Right renal pelvis (tissue), 4 donors: ENCODE data around the gene POM121C. TPM values are rescaled to one million over a fixed set of nuclear protein-coding genes. Genes with fewer than 3 reads are reported as not detected.
"Not testable (repeated sequence)": the region's sequence is repeated elsewhere in the genome, so short reads cannot be mapped to it uniquely, and the experiment has no call there.

Source experiments
- DNase-seq, 4 donors: peaks; one replicate each; pipeline ENCODE4 v3.0.0-alpha.2; 2013; ENCODE audit warnings: low read depth in 4 of 4, low spot score in 3 of 4, missing footprints in 1 of 4
- polyA plus RNA-seq, 4 donors: library from polyadenylated mRNA; unstranded; fragments of 120-200 nt; gene quantifications; one replicate each; pipeline ENCODE4 v1.2.1, GENCODE V29; 2013; ENCODE audit not compliant: insufficient read length in 4 of 4

Gene POM121C
- polyA plus RNA-seq = 10 to 100 TPM; 48.6 to 68.6 (median 53.7) TPM

GRCh38 chr7:75485979-75486643 lies at the start of gene POM121C:
Gene POM121C (minus strand): TSS chr7:75486299. CDS start chr7:75441496, 44,803 bp downstream.
- peak; percentile 67 to 82 (median 76) for DNase-seq

- DNase-seq = no peak
Measured at GRCh38 chr7:75534727-75535307, 48.7 kb upstream of the POM121C start.

GRCh38 chr7:75533926-75534325 lies 47.8 kb upstream of the POM121C start:
- DNase-seq = no peak

DNA sequence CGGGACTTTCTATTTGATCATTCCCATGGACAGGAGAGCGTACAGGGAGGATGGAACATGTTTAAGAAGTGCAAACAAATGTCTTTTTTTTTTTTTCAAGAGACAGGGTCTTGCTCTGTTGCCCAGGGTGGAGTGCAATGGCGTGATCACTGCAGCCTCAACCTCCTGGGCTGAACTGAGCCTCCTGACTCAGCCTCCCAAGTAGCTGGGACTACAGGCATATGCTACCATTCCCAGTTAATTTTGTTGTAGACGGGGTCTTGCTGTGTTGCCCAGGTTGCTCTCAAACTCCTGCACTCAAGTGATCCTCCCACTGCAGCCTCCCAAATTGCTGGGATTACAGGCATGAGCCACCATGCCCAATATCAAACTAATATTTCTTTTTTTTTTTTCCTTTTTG lies 46.5 kb upstream of the POM121C start:
- DNase-seq = no peak

- no peak for DNase-seq
Measured at GRCh38 chr7:75531359-75531821, 45.3 kb upstream of the POM121C start.

- not testable (repeated sequence) for DNase-seq
Measured at GRCh38 chr7:75527224-75527722, 41.2 kb upstream of the POM121C start.

DNA sequence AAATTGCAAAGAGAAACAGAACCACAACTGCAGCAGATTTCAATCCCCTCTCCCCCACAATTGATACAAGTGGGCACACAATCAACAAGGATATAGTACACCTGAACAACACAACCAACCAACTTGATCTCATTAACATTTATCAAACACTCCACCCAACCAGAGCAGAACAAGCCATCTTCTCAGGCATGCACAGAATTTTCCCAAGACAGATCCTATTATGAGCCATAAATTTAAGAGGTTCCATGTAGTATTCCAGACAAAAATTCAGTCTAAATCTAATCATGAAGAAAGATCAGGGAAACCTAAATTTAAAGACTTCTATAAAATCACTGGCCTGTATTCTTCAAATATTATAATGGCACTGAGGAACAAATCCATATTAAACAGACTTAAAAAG lies 35.6 kb upstream of the POM121C start:
- not testable (repeated sequence) for DNase-seq

DNA sequence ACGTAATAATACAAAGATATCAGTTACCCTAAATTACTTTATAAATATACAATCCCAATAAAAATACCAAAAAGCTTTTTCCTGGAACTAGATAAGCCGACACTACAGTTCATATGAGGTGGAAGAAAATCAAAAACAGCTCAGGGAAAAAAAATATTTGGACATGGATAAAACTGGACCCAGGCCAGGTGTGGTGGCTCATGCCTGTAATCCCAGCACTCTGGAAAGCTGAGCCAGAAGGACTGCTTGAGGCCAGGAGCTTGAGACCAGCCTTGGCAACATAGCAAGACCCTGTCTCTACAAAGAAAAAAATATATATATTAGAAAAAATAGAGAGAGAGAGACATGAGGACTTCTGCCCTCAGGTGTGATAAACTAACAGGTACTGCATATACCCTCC lies 32.7 kb upstream of the POM121C start:
- DNase-seq = not testable (repeated sequence)

- DNase-seq = not testable (repeated sequence)
Measured at GRCh38 chr7:75509033-75509432, 22.9 kb upstream of the POM121C start.

- DNase-seq = not testable (repeated sequence)
Measured at GRCh38 chr7:75492020-75492419, 5.9 kb upstream of the POM121C start, which contains the start of gene SPDYE5. Gene SPDYE5 (plus strand): TSS chr7:75492320. CDS start chr7:75494048, 1,728 bp downstream.

DNA sequence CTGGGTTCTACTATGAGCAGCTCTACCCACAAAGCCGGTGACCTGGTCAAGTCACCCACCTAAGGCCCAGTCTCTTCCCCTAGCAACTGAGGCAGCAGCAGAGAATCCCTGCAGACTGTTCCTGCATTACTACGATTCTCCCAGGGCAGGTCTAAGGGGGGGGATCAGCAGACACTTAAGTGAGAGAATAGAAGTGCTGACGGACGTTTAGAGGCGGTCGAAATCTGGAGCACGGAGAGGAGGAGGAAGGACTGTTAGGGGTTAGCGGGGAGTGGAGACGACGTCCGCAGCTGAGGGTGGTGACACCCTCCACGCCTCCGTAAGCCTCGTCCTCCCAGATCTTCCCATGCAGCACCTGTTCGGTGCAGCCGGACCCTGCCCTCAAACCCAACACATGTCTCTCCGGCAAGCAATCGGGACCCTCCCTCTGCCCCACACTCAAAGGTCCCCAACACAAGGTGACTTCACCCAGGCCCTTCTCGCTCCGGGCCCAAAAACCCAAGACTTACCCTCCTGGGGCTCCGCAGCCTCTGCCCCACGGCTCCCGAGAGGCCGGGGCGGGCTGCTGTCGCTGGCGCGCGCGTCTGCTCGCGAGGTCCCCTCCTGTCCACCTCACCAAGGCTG lies 632 bp downstream of the POM121C start:
- DNase-seq = peak in 1 of 4 donors; percentile 25

- not testable (repeated sequence) for DNase-seq
Measured at GRCh38 chr7:75480313-75480712, 5.8 kb downstream of the POM121C start.

GRCh38 chr7:75477457-75477856 lies 8.6 kb downstream of the POM121C start:
- not testable (repeated sequence) for DNase-seq

- DNase-seq = not testable (repeated sequence)
Measured at GRCh38 chr7:75470166-75470565, 15.9 kb downstream of the POM121C start.

DNA sequence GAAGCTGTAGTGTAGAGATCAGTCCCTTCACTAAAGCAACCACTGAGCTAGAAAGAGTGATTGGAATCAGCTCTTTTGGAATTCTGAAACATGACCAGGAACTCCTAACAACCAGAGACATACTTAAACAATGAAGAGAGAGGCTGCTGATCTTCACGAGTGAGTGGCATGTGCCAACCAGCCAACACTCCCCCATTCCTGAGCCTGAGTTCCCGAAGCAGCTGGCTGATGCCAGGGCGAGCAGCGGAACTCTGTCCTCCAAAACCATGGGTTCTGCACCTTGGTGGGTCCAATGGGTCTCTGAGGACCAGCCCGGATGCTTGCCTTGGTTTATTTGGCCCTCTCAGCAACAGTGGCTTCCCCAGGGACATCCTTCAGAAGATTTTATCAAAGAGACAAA lies 25.6 kb downstream of the POM121C start:
- not testable (repeated sequence) for DNase-seq

- DNase-seq = not testable (repeated sequence)
Measured at GRCh38 chr7:75458034-75458433, 28.1 kb downstream of the POM121C start.

- not testable (repeated sequence) for DNase-seq
Measured at GRCh38 chr7:75456403-75456802, 29.7 kb downstream of the POM121C start.

DNA sequence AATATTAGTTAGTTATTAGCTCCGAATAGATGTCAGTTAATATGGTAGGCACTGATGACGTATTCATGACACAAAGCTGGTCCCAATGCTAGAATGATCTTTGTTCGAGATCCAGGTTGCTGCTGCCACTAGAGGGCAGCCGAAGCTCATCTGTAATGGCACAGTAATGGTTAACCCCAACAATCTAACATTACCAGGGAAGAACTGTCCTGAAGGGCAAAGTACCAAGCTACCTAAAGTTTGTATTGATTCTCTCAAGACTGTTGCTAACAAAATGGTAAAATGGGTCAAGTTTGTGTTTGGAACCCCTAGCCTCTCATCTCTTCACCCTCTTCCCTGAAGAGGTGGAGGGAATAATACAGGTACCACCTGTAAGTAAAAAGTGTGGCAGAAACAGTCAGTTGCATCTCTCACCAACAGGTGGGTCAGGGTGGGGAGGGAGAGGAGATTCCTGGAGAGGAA lies 33.6 kb downstream of the POM121C start:
- not testable (repeated sequence) for DNase-seq

DNA sequence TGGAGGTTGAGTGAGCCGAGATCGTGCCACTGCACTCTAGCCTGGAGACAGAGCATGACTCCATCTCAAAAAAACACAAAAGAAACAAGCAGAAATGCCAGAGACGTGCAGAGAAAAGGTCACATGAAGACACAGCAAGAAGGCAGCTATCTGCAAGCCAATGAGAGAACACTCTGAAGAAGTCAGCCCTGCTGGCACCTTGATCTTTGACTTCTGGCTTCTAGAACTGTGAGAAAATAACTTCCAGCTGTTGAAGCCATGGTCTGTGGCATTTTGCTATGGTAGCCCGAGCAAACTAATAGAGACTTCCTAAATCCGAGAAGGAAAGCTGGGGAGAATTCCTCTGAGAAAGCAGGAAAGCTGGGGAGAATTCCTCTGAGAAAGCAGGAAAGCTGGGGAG lies 36.2 kb downstream of the POM121C start:
- not testable (repeated sequence) for DNase-seq

DNA sequence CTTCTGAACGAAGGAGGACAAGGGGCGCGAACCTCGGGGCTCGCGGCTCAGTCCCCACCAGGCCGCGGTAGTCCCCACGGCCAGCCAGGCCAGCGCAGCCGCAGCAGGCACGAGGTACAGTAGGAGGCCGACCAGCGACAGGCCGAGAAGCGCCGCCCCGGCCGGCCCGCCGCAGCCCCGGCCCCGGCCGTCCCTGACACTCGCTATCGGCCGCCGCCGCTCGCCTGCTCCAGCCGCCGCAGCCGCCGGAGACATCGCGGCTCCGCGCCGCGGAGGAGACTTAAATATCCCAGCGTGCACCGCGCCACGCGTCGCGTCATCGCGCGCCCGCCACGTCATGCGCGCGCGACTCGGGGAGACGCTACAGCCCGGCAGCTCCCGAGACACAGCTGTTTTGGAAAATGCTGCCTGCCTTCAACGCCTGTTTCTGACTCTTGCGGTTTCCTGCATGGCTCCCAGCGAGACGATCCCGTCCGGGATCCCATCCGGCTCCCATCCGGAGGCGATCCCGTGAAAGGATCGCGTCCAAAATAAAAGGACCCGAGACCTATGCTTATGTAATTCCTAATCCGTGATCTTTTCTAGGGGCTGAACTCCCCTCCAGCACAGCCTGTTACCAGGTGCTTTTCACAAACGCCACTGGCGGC lies 43.5 kb downstream of the POM121C start:
- peak in 1 of 4 donors; percentile 1 for DNase-seq

DNA sequence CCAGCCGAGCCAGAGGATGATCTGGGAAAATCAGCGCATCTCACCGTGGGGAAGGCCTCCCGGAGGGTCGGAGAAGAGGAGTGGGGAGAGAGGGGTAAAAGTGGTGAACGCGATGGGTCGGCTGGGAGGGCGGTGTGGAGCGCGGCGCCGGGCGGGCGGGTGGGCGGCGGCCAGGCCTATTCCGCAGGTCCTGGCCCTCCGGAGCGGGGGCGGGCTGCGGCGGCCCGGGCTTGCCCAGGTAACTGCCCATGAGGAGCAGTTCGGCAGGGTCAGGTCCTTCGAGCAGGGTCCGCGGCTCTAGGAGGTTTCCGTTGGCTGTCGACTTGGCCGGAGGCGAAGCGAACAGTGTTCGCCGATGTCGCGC lies 44.0 kb downstream of the POM121C start:
- DNase-seq = not testable (repeated sequence)
